Stimulated activated CD4-positive, alpha-beta T cell treated with anti-CD3 and anti-CD28 coated beads, TNF-alpha, amount 100 ng/mL, for 48 hours (primary cell): ENCODE measurements around the gene ING5.

ENCODE experiments used
- DNase-seq, 3 donors: peaks; one replicate each; pipeline ENCODE4 v3.0.0-alpha.2; 2020; ENCODE audit warnings: low read depth in 3 of 3

Gene ING5

GRCh38 chr2:241672243-241673188, 29.3 kb upstream of the ING5 start:
- no peak for DNase-seq

GRCh38 chr2:241673189-241673663, 28.6 kb upstream of the ING5 start:
- no peak for DNase-seq

- DNase-seq, result no peak
These were observed 27.8 kb upstream of the ING5 start for GRCh38 chr2:241673797-241674725.

- no peak for DNase-seq
These were observed 26.0 kb upstream of the ING5 start for GRCh38 chr2:241675885-241676284.

GRCh38 chr2:241676665-241677064, 25.2 kb upstream of the ING5 start:
- DNase-seq, result no peak

GRCh38 chr2:241677392-241677791, 24.4 kb upstream of the ING5 start:
- no peak for DNase-seq

- DNase-seq, result no peak
These were observed 23.5 kb upstream of the ING5 start for GRCh38 chr2:241678307-241678706.

- DNase-seq, result no peak
These were observed 22.9 kb upstream of the ING5 start for GRCh38 chr2:241678784-241679540.

GRCh38 chr2:241680044-241680443, 21.8 kb upstream of the ING5 start:
- no peak for DNase-seq

- no peak for DNase-seq
These were observed 20.8 kb upstream of the ING5 start for GRCh38 chr2:241680827-241681599.

GRCh38 chr2:241686324-241686649, 15.6 kb upstream of the ING5 start:
- DNase-seq, result no peak

GRCh38 chr2:241686650-241687425, 15.0 kb upstream of the ING5 start, which contains the start of gene DTYMK:
DTYMK (minus strand) TSS chr2:241686815; CDS start chr2:241686783, 32 bp downstream.
- DNase-seq, result peak; percentile 88 to 92 (median 91)

- peak in 1 of 3 donors; percentile 26 for DNase-seq
These were observed 12.5 kb upstream of the ING5 start for GRCh38 chr2:241689306-241689705.

- no peak for DNase-seq
These were observed 11.6 kb upstream of the ING5 start for GRCh38 chr2:241690202-241690717.

GRCh38 chr2:241692448-241692847, 9.4 kb upstream of the ING5 start:
- DNase-seq, result no peak

- DNase-seq, result no peak
These were observed 6.2 kb upstream of the ING5 start for GRCh38 chr2:241695651-241696050.

- no peak for DNase-seq
These were observed 765 bp upstream of the ING5 start for GRCh38 chr2:241701149-241701398.

- DNase-seq, result peak; percentile 77 to 86 (median 80)
These were observed 554 bp downstream of the ING5 start for GRCh38 chr2:241702155-241703031.

- no peak for DNase-seq
These were observed 1.3 kb downstream of the ING5 start for GRCh38 chr2:241703032-241703604.
